GM21576 (cell line): ENCODE measurements around the gene ZC3HAV1.
"Not testable (repeated sequence)": the region's sequence is repeated elsewhere in the genome, so short reads cannot be mapped to it uniquely, and the experiment has no call there.

Source experiments
- ATAC-seq: cut with Tn5 transposase; IDR thresholded peaks from one replicate; pipeline ENCODE4 v1.9.1; 2021; ENCODE audit warnings: mild to moderate bottlenecking, moderate library complexity; ENCODE audit not compliant: unreplicated experiment

The ZC3HAV1 gene

DNA sequence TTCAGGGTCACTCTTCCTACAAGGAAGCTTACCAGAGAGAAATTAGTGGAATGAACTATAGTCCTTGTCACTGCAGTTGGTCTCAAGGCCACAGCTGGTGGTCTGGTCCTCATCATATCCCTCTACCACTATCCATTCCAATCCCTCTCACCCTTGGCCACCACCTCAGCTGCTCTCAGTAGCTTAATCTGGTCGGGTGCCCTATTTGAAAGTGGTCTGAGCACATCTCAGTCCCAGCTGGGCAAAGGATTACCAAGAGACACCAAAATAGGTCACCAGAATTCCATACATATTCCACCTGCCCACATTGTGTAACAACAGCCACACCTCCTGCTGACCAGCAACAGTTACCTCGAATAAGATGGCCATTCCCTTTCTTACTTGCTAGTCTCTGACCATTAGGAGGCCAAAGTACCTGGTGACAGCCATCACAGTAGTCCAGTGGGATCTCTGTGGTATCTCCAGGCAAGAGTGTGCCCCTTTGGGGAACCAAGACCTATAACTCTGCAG is 3.3 kb upstream of the ZC3HAV1 start:
- ATAC-seq = no peak

DNA sequence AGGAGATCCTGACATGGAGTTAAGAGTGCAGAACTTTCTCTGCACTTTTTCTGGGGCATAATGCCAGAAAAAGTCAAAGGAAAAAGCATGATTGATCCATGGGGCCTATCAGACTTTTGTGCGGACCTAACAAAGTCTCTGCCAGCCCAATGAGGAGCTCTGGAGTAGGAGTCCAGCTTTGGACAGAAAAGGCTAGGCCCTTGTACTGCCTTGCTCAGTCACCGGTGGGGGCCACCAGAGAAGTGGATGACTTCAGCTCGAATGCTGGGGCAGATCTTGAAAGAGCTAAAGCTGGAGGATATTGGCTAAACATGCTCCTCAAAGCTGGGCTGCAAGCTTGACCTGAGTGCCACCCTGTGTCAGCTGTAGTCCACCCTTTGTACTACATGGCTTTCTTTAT is 2.8 kb upstream of the ZC3HAV1 start:
- ATAC-seq = no peak

DNA sequence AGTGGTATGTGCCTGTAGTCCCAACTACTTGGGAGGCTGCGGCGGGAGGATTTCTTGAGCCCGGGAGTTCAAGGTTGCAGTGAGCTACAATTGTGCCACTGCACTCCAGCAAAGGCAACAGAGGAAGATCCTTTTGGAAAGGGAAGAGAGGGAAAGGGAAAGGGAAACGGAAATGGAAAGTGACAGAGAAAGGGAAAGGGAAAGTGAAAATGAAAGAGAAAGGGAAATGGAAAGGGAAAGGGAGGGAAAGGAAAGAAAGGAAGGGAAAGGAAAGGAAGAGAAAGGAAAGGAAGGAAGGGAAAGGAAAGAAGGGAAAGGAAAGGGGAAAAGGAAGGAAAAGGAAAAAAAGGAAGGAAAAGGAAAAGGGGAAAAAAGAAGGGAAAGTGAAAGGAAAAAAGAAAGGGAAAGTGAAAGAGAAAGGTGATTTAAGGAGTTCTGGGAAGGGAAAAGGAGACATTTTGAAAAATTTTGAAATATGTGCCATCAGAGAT is 2.3 kb upstream of the ZC3HAV1 start:
- ATAC-seq = no peak

DNA sequence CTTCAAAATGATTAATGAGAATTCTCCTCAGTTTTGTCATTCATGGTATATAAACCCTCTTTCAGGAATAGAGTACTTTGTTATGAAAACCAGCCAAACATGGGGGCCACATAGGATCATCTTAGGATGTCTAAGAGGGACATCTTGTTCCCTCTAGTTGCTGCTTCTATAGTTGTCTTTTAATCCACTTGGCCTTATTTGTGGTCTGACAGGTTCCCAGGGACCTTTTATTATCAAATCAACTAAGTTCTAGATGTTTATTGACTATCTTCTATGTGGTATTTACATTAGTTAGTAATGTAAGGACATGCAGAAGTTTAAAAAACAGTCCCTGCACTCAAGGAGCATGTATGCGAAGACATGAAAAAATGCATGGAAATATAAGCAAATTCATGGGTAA is 1.6 kb upstream of the ZC3HAV1 start:
- ATAC-seq = no peak

DNA sequence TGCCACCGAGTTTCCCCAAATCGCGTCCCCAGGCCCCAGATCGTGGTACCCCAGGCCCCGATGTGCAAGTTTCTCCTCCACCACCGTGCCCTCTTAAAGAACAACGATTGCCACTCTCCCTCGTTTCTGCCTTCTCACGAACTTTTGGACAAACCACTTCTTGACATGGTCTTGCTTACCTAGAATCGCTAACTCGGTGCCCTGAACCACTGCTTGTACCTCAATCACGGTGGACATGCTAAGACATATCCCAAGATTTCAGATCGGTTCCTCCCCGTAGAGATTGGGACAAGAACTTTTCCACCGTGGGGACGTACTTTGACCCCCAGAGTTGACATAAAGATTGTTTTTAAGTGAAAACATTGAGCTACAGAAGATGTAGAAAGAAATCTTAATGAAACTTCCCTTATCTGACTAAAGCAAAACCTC is 477 bp upstream of the ZC3HAV1 start:
- no peak for ATAC-seq

DNA sequence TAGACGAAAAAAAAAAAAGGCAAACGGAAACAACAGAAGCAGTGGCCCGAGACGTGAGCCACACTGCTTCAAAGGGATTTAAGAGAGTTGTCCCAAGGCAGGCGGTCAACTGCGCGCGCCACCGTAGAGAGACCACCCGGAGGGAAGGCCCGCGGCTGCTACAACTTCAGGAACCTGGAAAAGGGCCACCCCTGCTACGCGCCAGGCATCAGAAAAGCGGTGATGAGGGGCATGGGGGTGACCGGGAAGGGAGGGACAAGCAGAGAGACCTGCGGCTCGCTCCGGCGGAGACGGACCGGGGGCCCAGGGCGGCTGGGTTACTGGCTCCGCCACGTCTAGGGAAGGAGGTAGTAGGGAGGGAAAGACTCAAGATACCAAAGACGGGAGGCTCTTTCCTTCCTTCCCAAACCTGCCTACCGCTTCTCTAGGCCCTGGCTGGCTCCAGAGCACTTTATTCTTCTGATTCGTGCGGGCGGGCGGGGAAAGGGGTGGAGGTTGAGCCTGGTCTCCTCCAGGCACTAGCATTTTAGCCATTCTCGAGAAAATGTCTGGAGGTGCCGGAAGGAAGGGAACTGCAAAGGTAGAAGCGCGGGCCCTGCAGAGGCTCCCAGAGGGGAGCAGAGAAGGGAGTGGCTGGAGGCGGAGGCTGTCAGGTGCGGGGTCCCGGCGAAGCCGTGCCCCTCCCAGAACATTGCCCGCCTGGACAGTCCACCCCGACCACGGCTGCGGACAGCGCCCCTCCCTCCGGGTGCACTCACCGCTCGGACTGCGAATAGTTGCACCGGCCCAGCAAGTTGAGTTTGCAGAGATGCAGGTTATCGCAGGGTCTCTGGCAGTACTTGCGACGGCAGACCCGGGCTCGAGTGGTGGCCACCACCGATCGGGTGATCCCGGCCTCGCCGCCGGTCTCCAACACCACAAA is 993 bp downstream of the ZC3HAV1 start:
- peak; percentile 5 for ATAC-seq

DNA sequence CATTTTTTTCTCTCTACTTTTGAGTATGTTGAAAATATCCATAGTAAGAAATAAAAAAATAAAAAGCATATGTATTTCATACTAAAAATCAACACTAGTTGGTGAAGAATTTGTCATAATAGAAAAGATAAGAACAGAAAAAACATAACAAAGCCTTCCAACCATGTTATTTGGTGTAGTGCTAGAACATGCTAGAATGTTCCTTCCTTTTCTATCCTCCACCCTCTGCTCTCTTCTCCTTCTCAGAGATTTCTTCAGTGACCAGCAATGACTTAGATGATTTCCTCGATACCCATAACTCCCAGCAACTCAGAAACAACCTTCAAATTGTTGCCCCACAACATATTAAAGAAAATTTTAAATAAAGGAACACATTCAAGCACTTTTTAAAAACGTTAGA is 2.6 kb downstream of the ZC3HAV1 start:
- no peak for ATAC-seq

DNA sequence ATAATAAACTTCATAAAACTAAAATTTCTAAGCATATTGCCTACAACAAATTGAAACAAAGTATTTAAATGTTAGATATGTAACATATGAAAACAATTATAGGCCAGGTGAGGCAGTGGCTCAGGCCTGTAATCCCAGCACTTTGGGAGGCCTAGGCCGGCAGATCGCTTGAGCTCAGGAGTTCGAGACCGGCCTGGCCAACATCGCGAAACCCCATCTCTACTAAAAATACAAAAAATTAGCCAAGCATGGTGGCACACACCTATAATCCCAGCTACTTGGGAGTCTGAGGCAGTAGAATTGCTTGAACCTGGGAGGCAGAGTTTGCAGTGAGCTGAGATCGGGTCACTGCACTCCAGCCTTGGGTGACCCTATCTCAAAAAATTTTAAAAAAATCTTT is 3.3 kb downstream of the ZC3HAV1 start:
- not testable (repeated sequence) for ATAC-seq

DNA sequence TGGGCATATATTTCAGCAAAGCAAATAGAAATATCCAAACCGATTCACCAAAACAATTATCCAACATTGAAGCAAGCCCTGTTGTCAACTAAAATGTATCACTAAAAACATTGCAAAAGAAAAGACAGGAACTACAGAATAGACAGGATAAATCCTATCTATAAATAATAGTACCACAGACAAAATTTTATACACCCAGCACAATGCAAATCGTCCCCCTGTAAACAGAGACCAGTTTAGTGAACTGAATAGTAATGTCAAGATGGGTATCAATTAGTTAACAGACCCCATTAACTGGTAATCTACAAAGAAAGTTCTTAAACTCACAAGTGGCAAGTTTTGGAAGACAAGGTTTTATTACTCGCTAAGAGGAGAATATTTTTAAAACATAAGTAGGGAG is 4.0 kb downstream of the ZC3HAV1 start:
- no peak for ATAC-seq

DNA sequence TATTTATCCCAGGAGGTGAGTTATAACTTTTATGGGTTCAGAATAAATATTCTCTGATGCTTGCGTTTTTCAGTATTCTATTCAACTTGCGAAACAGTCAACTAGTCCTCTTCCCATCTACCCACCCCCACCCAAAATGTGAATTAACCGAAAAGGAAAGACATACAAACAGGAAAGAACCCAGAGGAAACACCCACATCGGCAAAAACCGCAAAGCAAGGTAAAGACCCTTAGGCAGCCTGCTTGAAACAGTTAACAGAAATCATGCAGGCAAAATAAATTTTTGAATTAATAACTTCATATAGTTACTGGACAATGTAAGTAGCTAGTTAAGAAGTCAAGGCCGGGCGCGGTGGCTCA is 5.4 kb downstream of the ZC3HAV1 start:
- ATAC-seq = no peak

DNA sequence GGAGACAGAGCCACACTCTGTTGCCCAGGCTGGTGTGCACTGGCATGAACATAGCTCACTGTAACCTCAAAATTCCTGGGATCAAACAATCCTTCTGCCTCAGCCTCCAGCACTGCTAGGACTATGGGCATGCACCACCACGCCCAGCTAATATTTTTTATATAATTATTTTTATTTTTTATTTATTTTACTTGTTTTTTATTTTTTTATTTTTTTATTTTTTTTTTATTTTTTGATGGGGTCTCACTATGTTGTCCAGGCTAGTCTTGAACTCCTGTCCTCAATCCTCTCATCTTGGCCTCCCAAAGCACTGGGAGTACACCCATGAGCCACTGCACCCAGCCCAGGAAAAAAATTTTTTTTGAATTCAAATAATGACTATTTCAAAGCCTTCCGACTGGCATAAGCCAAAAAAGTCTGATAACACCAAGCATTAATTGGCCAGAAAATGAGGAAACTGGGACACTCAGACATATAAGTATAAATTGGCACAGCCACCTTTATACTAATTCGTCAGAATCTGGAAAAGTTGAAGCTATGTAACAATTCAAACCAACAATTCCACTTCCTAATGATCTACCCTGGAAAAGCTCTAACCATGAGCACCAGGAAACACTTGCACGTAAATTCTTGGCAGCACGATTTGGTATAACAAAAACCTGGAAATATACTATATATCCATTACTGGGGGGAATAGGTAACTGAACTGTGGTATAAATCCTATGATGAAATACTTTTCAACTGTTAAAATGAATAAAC is 6.3 kb downstream of the ZC3HAV1 start:
- ATAC-seq = no peak

DNA sequence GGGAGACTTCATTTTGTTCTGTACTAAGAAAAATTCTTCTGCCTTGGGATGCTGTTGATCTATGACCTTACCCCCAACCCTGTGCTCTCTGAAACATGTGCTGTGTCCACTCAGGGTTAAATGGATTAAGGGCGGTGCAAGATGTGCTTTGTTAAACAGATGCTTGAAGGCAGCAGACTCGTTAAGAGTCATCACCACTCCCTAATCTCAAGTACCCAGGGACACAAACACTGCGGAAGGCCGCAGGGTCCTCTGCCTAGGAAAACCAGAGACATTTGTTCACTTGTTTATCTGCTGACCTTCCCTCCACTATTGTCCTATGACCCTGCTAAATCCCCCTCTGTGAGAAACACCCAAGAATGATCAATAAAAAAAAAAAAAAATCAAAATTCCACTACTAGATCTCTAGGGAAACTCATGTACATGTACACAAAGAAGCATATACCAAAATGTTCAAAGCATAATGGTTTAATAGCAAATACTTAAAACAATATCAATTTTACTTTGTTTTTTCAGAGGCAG is 7.8 kb downstream of the ZC3HAV1 start:
- ATAC-seq = not testable (repeated sequence)

DNA sequence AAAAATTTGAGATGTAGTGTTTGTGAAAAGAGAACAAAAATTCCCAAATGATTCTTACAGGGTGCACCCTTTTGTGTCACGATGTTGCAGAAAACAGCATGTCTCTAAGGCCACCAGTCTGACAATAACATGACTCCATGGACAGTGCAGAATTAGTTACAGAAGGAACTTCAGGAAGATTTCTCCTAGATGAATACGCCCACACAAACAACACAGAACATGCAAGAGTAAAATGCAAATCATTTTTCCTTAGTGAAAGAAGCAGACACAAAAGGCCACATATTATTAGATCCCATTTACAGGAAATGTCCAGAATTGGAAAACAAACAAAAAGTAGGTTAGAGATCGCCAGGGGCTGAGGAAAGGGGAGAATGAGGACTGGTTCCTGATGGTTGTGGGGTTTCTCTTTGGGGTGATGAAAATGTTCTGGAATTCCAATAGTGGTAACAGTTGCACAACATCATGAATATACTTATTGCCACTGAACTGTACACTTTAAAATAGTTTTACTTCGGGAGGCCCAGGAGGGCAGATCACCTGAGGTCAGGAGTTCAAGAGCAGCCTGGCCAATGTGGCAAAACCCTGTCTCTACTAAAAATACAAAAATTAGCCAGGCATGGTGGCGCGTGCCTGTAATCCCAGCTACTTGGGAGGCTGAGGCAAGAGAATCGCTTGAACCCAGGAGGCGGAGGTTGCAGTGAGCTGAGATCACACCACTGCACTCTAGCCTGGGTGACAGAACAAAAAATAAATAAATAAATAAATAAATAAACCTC is 10.2 kb downstream of the ZC3HAV1 start:
- ATAC-seq = no peak

DNA sequence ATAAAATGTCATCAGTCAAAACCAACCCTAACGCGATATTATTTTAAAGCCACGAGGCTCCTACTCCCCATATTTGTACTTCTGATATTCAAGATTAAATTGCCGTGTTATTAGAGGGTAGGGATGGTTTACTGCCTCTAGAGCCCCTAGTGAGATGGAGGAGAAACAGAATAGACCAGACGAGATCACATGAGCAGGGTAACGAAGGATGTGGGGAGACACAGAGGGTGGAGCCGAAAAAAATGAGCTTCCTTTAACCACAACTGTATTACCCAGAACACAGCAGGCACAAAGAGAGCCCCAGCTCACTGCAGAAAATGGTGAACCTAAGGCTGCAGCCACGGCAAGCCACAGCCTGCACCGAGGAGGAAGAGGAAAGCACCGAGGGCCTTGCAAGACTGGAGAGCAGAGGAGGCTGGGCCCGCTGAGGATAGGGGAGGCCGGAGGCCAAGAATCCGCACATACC is 14.3 kb downstream of the ZC3HAV1 start:
- ATAC-seq = peak; percentile 99

DNA sequence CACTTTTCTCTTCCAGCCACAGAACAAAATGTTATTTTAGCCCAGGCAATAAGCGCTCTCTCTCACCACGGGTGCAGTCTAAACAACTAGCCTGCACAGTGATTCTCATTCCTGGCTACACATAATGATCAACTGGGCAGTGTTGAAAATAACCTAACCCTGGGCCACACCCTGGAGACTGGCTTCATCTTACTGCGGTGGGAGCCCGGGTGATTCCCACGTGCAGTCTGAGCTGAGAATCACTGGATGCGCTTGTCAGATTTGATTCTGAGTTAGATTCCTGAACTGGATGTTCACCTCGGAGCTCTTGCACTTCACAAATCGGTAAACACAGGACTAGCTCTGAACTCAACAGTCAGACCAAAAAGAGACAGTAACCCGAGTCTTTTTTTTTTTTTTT is 14.9 kb downstream of the ZC3HAV1 start:
- ATAC-seq = no peak

DNA sequence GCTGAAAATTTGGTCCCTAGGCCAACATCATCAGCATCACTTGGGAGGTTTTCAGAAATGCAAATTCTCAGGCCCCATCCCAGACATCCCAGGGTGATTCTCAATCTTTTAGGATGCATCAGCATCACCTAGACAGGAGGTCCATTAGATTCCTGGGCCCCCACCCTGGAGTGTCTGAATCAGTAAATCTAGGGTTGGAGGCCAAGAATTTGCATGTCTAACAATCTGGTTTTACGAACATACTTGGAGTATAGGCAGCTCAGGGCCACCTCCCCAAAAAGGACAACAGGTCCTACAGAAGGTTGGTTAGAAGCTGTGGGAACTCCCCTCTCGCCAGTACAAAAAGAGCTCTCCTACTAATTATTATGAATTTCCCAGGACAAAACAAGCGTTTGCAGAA is 15.5 kb downstream of the ZC3HAV1 start:
- ATAC-seq = no peak

DNA sequence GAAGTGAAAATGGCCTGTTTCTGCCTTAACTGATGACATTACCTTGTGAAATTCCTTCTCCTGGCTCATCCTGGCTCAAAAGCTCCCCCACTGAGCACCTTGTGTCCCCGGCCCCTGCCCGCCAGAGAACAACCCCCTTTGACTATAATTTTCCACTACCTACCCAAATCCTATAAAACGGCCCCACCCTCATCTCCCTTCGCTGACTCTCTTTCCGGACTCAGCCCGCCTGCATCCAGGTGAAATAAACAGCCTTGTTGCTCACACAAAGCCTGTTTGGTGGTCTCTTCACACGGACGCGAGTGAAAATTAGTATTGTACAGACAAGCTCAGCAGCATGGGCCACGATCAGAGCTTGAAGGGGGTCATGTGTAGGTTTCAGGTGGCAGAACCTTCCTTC is 16.0 kb downstream of the ZC3HAV1 start:
- not testable (repeated sequence) for ATAC-seq

DNA sequence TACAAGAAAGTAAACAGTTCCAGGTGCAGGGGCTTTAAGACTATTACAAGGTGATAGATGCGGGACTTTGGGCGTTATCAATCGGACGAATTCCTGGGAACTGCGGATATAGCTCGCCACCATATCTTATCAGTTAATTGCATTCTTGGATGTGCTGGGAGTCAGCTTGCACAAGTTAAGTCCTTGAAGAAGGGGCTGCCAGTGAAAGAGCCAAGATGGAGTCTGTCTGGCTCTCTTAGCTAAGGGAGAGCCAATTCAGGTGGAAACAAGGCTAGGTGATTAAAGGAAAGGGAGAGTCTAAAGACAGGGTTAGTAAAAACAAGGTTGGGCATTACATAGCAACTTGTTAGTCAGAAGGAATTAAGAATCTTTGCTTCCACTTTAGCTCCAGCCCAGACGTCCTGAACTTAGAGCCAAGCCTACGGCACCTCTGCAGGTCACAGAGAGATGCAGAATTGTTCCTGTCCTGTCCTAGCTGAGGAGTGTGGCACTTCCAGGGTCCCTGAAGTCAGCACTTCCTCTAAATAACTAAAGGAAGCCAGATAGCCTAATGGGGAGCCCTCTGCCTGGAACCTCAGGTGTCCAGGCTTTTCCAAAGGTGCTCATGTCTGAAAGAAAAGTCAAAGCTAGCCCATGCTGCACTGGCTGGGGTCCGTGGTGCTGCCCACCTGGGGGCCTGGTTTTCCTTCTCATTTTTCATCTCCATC is 17.3 kb downstream of the ZC3HAV1 start:
- ATAC-seq = no peak

DNA sequence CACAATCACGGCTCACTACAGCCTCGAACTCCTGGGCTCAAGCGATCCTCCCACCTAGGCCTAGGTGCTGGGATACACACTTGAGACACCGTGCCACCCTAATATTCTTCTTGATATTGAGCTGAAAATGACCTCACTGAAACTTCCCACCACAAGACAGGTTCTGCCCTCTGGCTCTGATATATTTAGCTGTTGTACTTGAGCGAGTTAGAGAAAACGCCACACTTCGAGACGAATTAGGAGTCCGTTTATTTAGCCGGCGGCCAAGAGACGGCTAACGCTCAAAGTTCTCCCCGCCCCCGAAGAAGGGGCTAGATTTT is 17.9 kb downstream of the ZC3HAV1 start:
- no peak for ATAC-seq

DNA sequence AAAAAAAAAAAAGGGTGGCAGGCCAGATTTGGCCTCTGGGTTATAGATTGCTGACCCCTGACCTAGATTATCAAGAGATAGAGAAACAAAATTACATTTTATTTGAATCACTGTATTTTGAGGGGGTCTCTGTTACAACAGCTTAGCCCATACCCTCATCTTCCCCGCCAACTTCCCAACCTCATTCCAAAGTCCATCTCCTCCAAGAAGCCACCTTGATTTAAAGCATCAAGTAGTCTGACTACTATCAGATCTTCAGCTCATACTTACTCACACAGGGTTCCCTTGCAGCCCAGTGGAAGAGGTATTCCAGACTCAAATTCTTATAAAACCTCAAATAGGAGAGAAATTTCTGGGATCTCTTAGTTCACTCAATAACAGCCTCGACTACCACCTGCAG is 20.4 kb downstream of the ZC3HAV1 start:
- ATAC-seq = no peak
